Myocyte (in vitro differentiated cells): ENCODE results near the gene RTN4. TPM values are rescaled to one million over a fixed set of nuclear protein-coding genes. Genes with fewer than 3 reads are reported as not detected.

ENCODE experiments used
- DNase-seq: peaks from one replicate; pipeline ENCODE4 v3.0.0-alpha.2; 2012; ENCODE audit warnings: low read depth
- total RNA-seq: library from RNA; depleted of rRNA; stranded (reverse); fragments of >200 nt; gene quantifications from 2 replicates; pipeline ENCODE4 v1.2.3, GENCODE V29; 2014

RTN4 gene
- total RNA-seq, 1 donor from 2014 or later, result 1,025 TPM

DNA sequence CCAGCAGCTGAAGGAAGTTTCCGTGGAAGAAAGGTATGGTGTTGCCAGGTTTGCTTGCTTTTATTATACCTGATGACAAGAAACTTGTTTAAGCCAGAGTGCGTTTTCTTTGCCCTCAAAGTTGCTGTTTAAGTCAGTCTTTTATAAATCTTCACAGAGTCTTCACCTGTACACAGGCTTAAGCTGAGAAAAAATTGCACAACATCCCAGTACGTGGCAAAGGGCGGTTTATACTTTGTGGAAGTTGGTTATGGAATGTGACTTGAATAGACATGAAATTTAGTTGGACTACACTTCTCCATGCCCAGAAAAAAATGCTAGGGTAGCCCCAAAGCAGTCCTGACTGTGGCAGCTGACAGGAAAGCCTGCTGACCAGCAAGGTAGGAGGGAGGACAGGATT, 121.5 kb downstream of the RTN4 start:
- no peak for DNase-seq

DNA sequence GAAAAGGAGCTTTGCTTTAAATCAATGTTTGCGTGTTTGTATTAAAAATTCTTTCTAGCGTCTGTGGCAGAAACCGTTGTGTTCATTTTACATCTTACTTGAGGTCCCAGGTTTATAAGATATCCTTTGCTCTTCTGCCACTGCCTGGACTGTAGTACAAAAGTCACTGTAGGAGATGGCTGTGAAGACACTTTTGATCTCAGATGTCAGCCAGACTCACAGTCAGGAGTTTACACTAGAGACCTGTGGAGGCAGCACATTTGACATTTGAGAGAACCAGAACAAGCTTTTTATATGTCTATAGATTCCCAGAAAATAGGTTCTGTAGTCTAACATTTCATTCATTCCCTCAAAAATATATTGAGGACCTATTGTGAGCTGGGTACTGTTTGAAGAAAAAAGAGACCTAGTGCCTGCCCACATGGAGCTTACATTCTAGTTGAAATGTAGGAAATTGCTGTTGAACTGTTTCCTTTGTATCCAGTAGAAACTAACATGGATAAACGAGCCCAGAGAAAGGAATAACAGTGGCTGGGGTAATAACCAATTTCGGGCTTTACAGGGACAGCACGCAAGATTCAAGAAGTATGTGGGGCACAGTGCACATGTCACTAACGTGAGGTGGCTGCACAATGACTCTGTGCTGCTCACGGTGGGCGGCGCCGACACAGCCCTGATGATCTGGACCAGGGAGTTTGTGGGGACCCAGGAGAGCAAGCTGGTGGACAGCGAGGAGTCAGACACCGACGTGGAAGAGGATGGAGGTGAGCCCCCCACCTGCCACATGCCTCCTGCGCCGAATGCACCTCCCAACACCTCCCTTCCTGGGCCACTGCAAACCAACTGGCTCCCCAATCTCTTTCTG, 122.3 kb downstream of the RTN4 start:
- DNase-seq, result no peak

GRCh38 chr2:54927085-54927750, 123.0 kb downstream of the RTN4 start:
- peak; percentile 93 for DNase-seq

GRCh38 chr2:54925022-54925421, 125.2 kb downstream of the RTN4 start:
- no peak for DNase-seq

DNA sequence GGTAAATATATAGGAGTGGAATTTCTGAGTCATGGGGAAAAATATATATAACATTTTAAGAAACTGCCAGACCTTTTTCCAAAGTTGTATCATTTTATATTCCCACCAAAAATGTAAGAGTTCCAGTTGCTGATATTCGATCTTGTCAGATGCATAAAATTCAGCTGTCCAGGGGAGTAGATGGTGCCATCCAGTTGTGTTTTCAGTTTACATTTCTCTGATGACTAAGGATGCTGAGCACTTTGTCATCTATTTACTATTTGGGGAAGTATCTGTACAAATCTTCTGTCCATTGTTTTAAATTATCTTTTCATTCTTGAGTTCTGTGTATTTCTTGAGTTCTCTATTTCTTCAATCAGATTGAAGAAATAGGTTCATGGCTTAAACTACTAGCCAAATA, 126.1 kb downstream of the RTN4 start:
- DNase-seq, result no peak

Other genes starting within 250 kb of the RTN4 start
- gene CLHC1, start 181.8 kb upstream of the RTN4 start, total RNA-seq, result 7.8 and 15.1 TPM in 2 replicates
- gene RPS27A, start 182.2 kb upstream of the RTN4 start, total RNA-seq, result 1,356 and 1,476 TPM in 2 replicates
- gene MTIF2, start 218.8 kb upstream of the RTN4 start, total RNA-seq, result 22.7 and 30.1 TPM in 2 replicates